Loucy (cell line): ENCODE results near the gene QSER1.
"Not testable (repeated sequence)": the region's sequence is repeated elsewhere in the genome, so short reads cannot be mapped to it uniquely, and the experiment has no call there.

Source experiments
- H2AFZ ChIP-seq: fragments of 200-600 bp; sonication (generic); 2 replicates; pipeline ENCODE4 v1.6.0; 2016; ENCODE audit warnings: antibody characterized with exemption, mild to moderate bottlenecking, low read length, moderate library complexity
- H3F3A ChIP-seq: fragments of 200-600 bp; 2 replicates; pipeline ENCODE4 v1.6.0; 2016; ENCODE audit warnings: antibody characterized with exemption, low read depth, mild to moderate bottlenecking
- H3K27me3 ChIP-seq: fragments of 200-600 bp; sonication (generic); 2 replicates; pipeline ENCODE4 v1.6.1; 2014; ENCODE audit warnings: low read length, mild to moderate bottlenecking; ENCODE audit not compliant: insufficient read depth, poor library complexity, severe bottlenecking
- H3K36me3 ChIP-seq: fragments of 200-600 bp; sonication (generic); 2 replicates; pipeline ENCODE4 v1.6.1; 2016; ENCODE audit warnings: low read length; ENCODE audit not compliant: insufficient read depth
- H3K4me1 ChIP-seq: fragments of 200-600 bp; sonication (generic); 2 replicates; pipeline ENCODE4 v1.5.1; 2014; ENCODE audit warnings: low read length, mild to moderate bottlenecking; ENCODE audit not compliant: insufficient read depth, poor library complexity, severe bottlenecking
- H3K4me2 ChIP-seq: fragments of 200-600 bp; sonication (generic); 2 replicates; pipeline ENCODE4 v1.6.0; 2014; ENCODE audit warnings: antibody characterized with exemption, low read length, low read depth, mild to moderate bottlenecking; ENCODE audit not compliant: poor library complexity, severe bottlenecking
- H3K4me3 ChIP-seq: fragments of 200-600 bp; sonication (generic); 2 replicates; pipeline ENCODE4 v1.5.1; 2014; ENCODE audit warnings: low read length, mild to moderate bottlenecking, mixed read lengths; ENCODE audit not compliant: poor library complexity, severe bottlenecking
- H3K79me2 ChIP-seq: fragments of 200-600 bp; sonication (generic); 2 replicates; pipeline ENCODE4 v1.6.1; 2014; ENCODE audit warnings: low read length; ENCODE audit not compliant: insufficient read depth
- H3K9ac ChIP-seq: fragments of 200-600 bp; sonication (generic); 2 replicates; pipeline ENCODE4 v1.6.0; 2014; ENCODE audit warnings: mild to moderate bottlenecking, low read depth, low read length, moderate library complexity; ENCODE audit not compliant: poor library complexity, severe bottlenecking
- H3K9me2 ChIP-seq: fragments of 200-600 bp; sonication (generic); replicated peaks from 2 replicates; pipeline ENCODE4 v1.6.1; 2016; ENCODE audit warnings: low read depth, low read length, mixed read lengths
- H3K9me3 ChIP-seq: fragments of 200-600 bp; sonication (generic); 2 replicates; pipeline ENCODE4 v1.6.1; 2014; ENCODE audit warnings: mild to moderate bottlenecking, antibody characterized with exemption, low read length, low read depth; ENCODE audit not compliant: insufficient read depth
- H4K20me1 ChIP-seq: fragments of 200-600 bp; sonication (generic); 2 replicates; pipeline ENCODE4 v1.6.0; 2014; ENCODE audit warnings: antibody characterized with exemption, low read length, mild to moderate bottlenecking; ENCODE audit not compliant: insufficient read depth, poor library complexity, severe bottlenecking
- CTCF ChIP-seq: fragments of 200-600 bp; sonication (generic); conservative IDR thresholded peaks from 2 replicates; pipeline ENCODE4 v1.5.1; 2014; ENCODE audit warnings: mild to moderate bottlenecking, antibody characterized with exemption, low read length
- EZH2phosphoT487 ChIP-seq: fragments of 200-600 bp; IDR thresholded peaks from 2 replicates; pipeline ENCODE4 v1.6.1; 2018; ENCODE audit warnings: antibody characterized with exemption, mild to moderate bottlenecking, moderate library complexity, borderline replicate concordance

The QSER1 gene

DNA sequence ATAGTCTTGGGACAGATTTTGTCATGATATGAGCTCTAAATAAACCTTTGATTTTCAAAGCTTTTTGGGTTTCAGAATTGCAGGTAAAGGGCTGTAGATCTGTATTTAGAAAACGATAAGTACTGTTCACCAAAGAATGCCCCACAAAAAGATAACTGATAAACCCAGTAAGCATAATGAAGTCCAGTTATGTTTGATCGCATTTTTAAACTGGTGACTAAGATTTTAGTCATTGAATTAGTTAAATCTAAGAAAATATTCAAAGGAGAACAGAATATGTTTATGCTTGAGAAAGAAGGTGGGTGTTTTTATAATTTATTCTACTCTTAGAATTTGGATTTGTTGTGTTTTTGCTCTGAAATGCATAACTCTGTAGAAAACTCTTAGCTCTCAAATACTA is 134.6 kb downstream of the QSER1 start:
- Histone ChIP-seq H3K4me2 (no peak overlapping the region), H3K79me2 (no peaks in the 10 kb centered on the region), H3K9ac (no peak overlapping the region), H2AFZ (no peak overlapping the region), H3K4me1 (peaks cover 14% of the 10 kb centered on the region), H3K36me3 (no peaks in the 10 kb centered on the region), H3K4me3 (no peak overlapping the region), H4K20me1 (no peaks in the 10 kb centered on the region), H3F3A (no peaks in the 10 kb centered on the region), H3K9me3 (no peaks in the 10 kb centered on the region), H3K27me3 (no peaks in the 10 kb centered on the region), H3K9me2 (no peaks in the 10 kb centered on the region)
- TF ChIP-seq CTCF, result no peak
- TF ChIP-seq EZH2phosphoT487, result no peak

GRCh38 chr11:33027846-33028536 is 135.4 kb downstream of the QSER1 start:
- no peak overlapping the region for H3K4me3 ChIP-seq
- no peak overlapping the region for H2AFZ ChIP-seq
- no peaks in the 10 kb centered on the region for H4K20me1 ChIP-seq
- H3K36me3 ChIP-seq, result no peaks in the 10 kb centered on the region
- H3K4me2 ChIP-seq, result no peak overlapping the region
- H3K4me1 ChIP-seq, result peaks cover 9% of the 10 kb centered on the region
- H3K27me3 ChIP-seq, result no peaks in the 10 kb centered on the region
- no peaks in the 10 kb centered on the region for H3K9me3 ChIP-seq
- no peak overlapping the region for H3K9ac ChIP-seq
- no peaks in the 10 kb centered on the region for H3F3A ChIP-seq
- TF ChIP-seq CTCF (no peak), EZH2phosphoT487 (no peak)
- no peaks in the 10 kb centered on the region for H3K9me2 ChIP-seq
- no peaks in the 10 kb centered on the region for H3K79me2 ChIP-seq

- no peaks in the 10 kb centered on the region for H3F3A ChIP-seq
- TF ChIP-seq CTCF (no peak), EZH2phosphoT487 (no peak)
- H3K4me3 ChIP-seq, result no peak overlapping the region
- no peaks in the 10 kb centered on the region for H3K36me3 ChIP-seq
- H3K9me3 ChIP-seq, result no peaks in the 10 kb centered on the region
- no peaks in the 10 kb centered on the region for H3K9me2 ChIP-seq
- no peaks in the 10 kb centered on the region for H3K27me3 ChIP-seq
- no peaks in the 10 kb centered on the region for H3K79me2 ChIP-seq
- H3K4me1 ChIP-seq, result peaks cover 8% of the 10 kb centered on the region
- no peak overlapping the region for H3K9ac ChIP-seq
- H4K20me1 ChIP-seq, result no peaks in the 10 kb centered on the region
- H2AFZ ChIP-seq, result no peak overlapping the region
- H3K4me2 ChIP-seq, result no peak overlapping the region
Observed at GRCh38 chr11:33028537-33028914, 135.9 kb downstream of the QSER1 start.

DNA sequence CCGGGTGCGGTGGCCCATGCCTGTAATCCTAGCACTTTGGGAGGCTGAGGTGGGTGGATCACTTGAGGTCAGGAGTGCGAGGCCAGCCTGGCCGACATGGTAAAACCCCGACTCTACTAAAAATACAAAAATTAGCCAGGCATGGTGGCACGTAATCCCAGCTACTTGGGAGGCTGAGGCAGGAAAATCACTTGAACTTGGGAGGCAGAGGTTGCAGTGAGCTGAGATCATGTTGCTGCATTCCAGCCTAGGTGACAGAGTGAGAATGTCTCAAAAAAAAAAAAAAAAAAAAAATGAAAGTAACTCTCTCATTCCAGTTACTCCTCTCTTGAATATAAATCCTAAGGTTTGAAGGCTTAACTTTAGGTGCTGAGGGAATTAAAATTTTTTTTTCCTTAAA is 136.6 kb downstream of the QSER1 start:
- not testable (repeated sequence) for H3K9me3 ChIP-seq, H3K9me2 ChIP-seq, H3F3A ChIP-seq, H2AFZ ChIP-seq, H3K4me3 ChIP-seq, H3K4me1 ChIP-seq, H3K4me2 ChIP-seq, H3K36me3 ChIP-seq, H3K9ac ChIP-seq, H4K20me1 ChIP-seq, H3K79me2 ChIP-seq, H3K27me3 ChIP-seq
